Activated T-helper 1 cell treated with Interleukin-2 at 50 U/mL for 16 hours (primary cell): ENCODE measurements around the gene C1QTNF8.

Experiments used
- DNase-seq: peaks from one replicate; pipeline ENCODE4 v3.0.0-alpha.2; 2020; ENCODE audit warnings: low read depth

C1QTNF8 gene

DNA sequence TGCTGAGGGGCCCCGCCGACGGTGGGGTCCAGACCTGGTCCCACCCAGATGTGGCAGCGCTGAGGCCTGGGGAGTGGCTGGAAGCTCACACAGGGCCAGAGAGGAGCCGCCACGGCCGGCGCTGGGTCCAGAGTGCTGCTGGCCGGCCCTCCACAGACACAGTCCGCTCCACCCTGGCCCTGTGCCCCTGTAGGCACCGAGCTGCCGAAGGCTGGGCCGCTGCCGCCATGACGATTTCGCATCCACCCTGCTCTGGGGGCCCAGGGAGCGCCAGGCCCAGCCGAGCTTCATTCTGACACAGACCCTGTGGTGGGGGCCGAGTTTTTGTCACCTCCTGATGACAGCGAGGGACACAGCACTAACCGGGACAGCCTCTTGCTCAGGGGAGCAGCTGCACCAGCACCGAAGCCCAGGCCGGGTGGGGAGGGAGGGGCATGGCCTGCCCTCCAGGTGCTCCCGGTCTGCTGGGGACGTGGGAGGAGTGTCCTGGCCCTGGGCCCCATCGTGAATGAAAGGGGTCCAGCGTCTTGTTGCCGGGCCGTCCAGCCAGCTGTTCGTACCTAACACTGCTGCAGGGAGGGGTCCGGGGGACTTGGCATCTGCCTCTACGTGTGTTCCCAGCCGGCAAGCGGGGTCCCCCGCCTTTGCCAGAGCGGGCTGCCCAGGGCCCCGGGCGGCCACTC is 50.6 kb downstream of the C1QTNF8 start:
- no peak for DNase-seq

DNA sequence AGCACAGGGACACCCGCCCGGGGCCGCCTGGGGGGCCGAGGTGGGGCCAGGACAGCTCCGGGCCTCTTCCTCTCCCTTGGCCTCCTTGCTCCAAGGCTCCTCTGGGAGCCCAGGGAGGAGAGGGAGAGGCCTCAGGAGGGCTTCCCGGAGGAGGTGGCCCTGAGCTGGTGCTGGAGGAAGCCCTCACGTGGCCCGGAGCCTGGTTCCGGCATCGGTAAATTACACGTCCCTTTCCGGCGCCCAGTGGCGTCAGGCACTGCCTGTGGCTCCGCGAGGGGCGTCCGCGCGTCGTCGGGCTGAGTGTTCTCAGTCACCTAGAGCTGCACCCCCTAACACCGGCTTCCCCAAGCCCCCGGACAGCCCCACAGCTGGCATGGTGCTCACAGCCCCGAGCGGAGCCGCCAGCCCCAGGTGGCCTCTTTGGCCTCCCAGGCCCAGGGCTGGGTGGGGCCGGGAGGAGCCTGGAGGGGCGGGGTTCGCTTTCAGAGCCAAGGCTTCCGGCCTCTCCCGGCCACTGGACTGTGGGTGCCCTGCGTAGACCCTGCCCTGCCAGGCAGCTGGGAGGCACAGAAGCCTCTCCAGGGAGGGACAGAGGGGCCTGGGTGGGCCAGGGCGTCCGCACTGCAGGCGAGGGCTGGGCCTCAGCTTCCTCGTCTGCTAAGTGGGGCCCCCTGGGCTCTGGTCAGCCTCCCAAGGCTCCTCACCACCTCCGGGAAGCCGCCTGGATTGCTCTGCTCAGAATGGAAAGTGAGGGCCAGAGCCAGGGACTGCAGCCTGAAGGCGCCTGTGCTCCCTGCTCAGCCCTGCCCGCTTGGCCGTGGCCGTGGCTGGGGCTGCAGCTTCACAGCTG is 51.4 kb downstream of the C1QTNF8 start:
- DNase-seq, result no peak

DNA sequence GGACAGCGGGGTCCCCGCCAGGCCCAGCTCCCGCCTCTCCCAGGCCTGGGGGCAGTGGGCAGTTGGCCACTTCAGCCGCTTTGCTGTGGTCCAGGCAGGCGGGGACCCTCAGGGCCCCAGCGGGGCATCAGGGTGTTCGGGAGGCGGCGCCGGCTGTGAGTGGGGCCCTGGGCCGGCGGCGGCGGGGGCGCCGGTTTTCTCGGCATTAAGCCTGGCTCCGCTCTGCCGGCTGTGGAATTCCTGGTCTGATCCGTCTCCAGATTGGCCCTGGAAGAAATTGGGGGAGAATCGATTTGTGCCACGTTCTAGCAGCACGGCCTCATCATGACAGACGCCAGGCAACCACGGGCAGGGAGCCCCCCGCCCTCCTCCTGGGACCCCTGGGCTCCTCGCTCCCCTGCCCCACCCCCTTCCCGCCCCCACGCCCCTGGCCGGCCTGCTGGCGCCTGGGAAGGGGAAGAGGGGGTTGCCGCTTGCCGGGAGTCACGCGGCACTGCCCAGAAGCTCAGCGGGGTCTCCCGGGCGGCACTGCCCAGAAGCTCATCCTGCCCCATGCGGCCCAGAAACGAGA is 52.1 kb downstream of the C1QTNF8 start:
- DNase-seq, result no peak

DNA sequence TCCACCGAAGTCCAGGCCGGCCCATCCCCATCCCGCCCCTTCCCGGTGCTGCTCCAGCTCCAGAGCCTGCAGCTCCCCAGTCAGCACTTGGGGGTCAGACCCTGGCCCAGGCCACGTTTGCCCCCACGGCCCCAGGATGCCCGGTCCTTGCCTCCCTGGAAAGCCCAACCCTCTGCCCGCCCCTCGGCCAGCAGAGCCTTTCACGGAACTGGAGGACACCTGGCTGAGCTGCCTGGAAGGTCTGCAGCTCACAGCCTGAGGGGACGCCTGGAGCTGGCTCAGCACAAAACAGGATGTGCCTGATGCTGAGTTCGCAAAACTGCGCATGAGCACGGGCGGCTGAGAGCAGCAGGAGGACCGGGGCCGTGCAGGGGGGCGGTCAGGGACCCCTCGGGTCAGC is 53.2 kb downstream of the C1QTNF8 start:
- DNase-seq, result no peak

DNA sequence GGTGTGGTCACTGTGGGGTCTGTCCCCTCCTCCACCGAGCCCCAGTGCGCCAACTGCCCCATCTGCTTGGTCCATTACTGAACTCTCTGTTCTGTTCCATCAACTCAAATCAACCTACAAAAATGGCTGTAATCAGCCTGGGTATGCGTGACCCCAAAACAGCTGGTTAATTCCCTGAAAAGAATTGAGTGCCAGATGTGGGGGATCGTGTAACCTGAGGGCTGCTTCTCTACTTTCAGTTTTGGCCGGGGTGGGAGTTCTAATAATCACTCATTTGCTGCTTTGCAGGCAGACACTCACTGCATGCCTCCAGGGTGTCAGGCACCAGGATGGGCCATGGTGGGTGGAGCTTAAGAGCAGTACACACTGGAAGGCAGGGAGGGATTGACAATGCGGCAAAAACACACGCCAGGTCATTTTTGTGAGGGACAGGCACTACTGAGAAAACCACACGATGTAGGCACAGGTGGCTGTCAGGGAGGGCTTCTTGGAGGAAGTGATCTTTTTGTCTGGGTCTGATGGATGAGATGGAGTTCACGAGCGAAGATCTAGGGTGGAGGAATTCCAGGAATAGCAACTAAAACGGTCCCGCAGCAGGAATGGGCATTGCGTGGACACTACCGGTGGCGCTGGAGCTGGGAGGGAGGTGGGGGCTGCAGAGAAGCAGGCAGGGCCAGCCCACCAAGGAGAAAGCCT is 53.8 kb downstream of the C1QTNF8 start:
- DNase-seq, result no peak

DNA sequence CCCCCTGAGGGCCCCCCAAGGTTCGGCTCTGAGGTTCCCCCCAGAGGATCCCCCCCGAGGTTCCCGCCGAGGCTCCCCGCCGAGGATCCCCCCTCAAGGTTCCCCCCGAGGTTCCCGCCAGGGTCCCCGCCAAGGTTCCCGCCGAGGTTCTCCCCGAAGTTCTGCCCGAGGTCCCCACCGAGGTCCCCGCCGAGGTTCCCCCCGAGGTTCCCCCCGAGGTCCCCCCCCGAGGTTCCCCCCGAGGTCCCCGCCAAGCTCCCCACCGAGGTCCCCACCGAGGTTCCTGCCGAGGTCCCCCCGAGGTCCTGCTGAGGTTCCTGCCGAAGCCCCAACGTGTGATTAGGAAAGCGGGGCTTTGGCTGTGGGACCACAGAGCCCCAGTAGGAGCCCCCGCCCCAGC is 55.7 kb downstream of the C1QTNF8 start:
- no peak for DNase-seq

DNA sequence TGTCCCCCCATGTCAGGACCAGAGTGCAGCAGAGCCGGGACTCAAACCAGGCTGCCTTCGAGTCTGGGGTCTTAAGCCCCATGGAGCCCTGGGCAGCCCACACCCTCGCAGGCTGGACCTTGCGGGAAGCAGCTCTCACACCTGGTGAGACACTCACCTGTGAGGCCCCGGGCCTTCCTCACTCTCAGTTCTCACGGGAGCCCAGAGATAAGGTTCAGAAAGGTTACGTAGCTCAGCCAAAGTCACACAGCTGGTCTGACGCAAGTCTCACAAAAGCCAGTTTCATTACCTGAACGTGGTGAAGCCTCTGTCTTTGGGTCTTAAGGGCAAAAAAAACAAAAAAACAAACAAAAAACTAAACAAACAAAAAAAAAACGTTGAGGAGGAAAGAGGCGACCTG is 56.3 kb downstream of the C1QTNF8 start:
- DNase-seq, result no peak

DNA sequence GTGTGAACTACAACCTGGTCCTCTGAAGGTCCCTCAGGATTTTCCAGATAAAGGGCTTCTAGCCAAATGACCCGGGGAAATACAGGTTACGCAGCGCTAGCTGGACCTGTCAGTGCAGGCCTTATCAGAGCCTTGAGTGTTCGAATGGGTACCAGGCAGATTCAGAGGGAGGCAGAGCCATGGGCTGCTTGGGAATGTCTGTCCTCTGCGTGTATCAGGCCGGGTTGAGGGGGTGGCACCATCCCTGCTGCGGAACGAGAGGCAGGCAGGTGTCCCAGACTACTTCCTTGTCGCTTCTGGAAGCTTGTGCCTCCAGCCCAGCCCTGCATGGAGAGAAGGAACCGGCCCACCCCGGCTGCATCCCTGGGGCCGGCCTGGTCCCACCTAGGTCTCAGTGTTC is 57.1 kb downstream of the C1QTNF8 start:
- DNase-seq, result no peak
